Karpas-422 (cell line): Measurements from ENCODE around the gene RASGRP3. TPM values are rescaled to one million over a fixed set of nuclear protein-coding genes. Genes with fewer than 3 reads are reported as not detected.

Source experiments
- DNase-seq: peaks from one replicate; pipeline ENCODE4 v3.0.0-alpha.2; 2015
- H2AFZ ChIP-seq: fragments of 200-600 bp; sonication (generic); 2 replicates; pipeline ENCODE4 v1.6.1; 2014; ENCODE audit warnings: antibody characterized with exemption, low read length, mixed read lengths
- H3K27ac ChIP-seq: fragments of 200-600 bp; sonication (generic); 2 replicates; pipeline ENCODE4 v1.5.1; 2014; ENCODE audit warnings: mild to moderate bottlenecking, low read length, moderate library complexity
- H3K27me3 ChIP-seq: fragments of 200-600 bp; sonication (generic); 2 replicates; pipeline ENCODE4 v1.6.1; 2014; ENCODE audit warnings: low read length, mixed read lengths
- H3K36me3 ChIP-seq: fragments of 200-600 bp; sonication (generic); 2 replicates; pipeline ENCODE4 v1.6.1; 2014; ENCODE audit warnings: low read length, mixed read lengths; ENCODE audit not compliant: insufficient read depth
- H3K4me1 ChIP-seq: fragments of 200-600 bp; sonication (generic); 2 replicates; pipeline ENCODE4 v1.6.1; 2014; ENCODE audit warnings: mild to moderate bottlenecking, low read length, mixed read lengths
- H3K4me2 ChIP-seq: fragments of 200-600 bp; sonication (generic); 2 replicates; pipeline ENCODE4 v1.6.1; 2014; ENCODE audit warnings: low read length, low read depth, mild to moderate bottlenecking; ENCODE audit not compliant: poor library complexity, severe bottlenecking
- H3K4me3 ChIP-seq: fragments of 200-600 bp; sonication (generic); 2 replicates; pipeline ENCODE4 v1.5.1; 2014; ENCODE audit warnings: mild to moderate bottlenecking, antibody characterized with exemption, low read length, mixed read lengths
- H3K79me2 ChIP-seq: fragments of 200-600 bp; sonication (generic); 2 replicates; pipeline ENCODE4 v1.6.1; 2014; ENCODE audit warnings: mild to moderate bottlenecking, low read length, mixed read lengths
- H3K9ac ChIP-seq: fragments of 200-600 bp; sonication (generic); 2 replicates; pipeline ENCODE4 v1.6.0; 2014; ENCODE audit warnings: low read length
- H3K9me2 ChIP-seq: fragments of 200-600 bp; sonication (generic), shearing (Covaris generic); replicated peaks from 2 replicates; pipeline ENCODE4 v1.6.0; 2014; ENCODE audit warnings: mild to moderate bottlenecking, low read length, moderate library complexity; ENCODE audit not compliant: insufficient read depth
- H3K9me3 ChIP-seq: fragments of 300-700, 200-600 bp; sonication (generic); 2 replicates; pipeline ENCODE4 v1.6.1; 2014; ENCODE audit warnings: low read length, mixed read lengths
- H4K20me1 ChIP-seq: fragments of 200-600 bp; sonication (generic); 2 replicates; pipeline ENCODE4 v1.6.1; 2014; ENCODE audit warnings: mild to moderate bottlenecking, antibody characterized with exemption, low read length, low read depth; ENCODE audit not compliant: insufficient read depth
- total RNA-seq: library from RNA; depleted of rRNA; stranded (reverse); fragments of >200 nt; shearing (Covaris generic); gene quantifications from 2 replicates; pipeline ENCODE4 v1.2.3, GENCODE V29; 2014; ENCODE audit warnings: low replicate concordance

Gene RASGRP3
- total RNA-seq, 1 experiment from 2014 or later: 19.3 TPM

- Histone ChIP-seq H3K27ac (no peak overlapping the region), H2AFZ (no peak overlapping the region), H3K9me2 (no peaks in the 10 kb centered on the region), H3K9ac (no peak overlapping the region), H3K4me3 (no peak overlapping the region), H3K4me1 (peaks cover 13% of the 10 kb centered on the region), H3K79me2 (peaks cover 33% of the 10 kb centered on the region), H4K20me1 (no peaks in the 10 kb centered on the region), H3K27me3 (no peaks in the 10 kb centered on the region), H3K4me2 (no peak overlapping the region), H3K9me3 (no peaks in the 10 kb centered on the region), H3K36me3 (peaks cover 69% of the 10 kb centered on the region; the same call in 1 of the 2 replicates)
- DNase-seq: no peak
Measured at GRCh38 chr2:33588232-33588631, 111.8 kb downstream of the RASGRP3 start.

GRCh38 chr2:33589444-33589843 is 113.0 kb downstream of the RASGRP3 start:
- no peak for DNase-seq
- H3K9me3 ChIP-seq: no peaks in the 10 kb centered on the region
- H3K9me2 ChIP-seq: no peaks in the 10 kb centered on the region
- H3K4me1 ChIP-seq: peaks cover 20% of the 10 kb centered on the region
- peaks cover 39% of the 10 kb centered on the region for H3K79me2 ChIP-seq
- no peak overlapping the region for H3K4me3 ChIP-seq
- H3K4me2 ChIP-seq: no peak overlapping the region
- H3K9ac ChIP-seq: no peak overlapping the region
- H3K27me3 ChIP-seq: no peaks in the 10 kb centered on the region
- no peak overlapping the region for H2AFZ ChIP-seq
- H3K27ac ChIP-seq: no peak overlapping the region
- no peaks in the 10 kb centered on the region for H4K20me1 ChIP-seq
- peaks cover 78% of the 10 kb centered on the region; the same call in 1 of the 2 replicates for H3K36me3 ChIP-seq

GRCh38 chr2:33595385-33595784 is 118.9 kb downstream of the RASGRP3 start:
- Histone ChIP-seq H3K9ac (no peak overlapping the region), H3K27me3 (no peaks in the 10 kb centered on the region), H3K9me2 (no peaks in the 10 kb centered on the region), H3K9me3 (no peaks in the 10 kb centered on the region), H3K4me1 (peaks cover 45% of the 10 kb centered on the region), H3K79me2 (peaks cover 71% of the 10 kb centered on the region), H3K36me3 (peaks cover 42% of the 10 kb centered on the region; the same call in 1 of the 2 replicates), H3K4me2 (no peak overlapping the region), H2AFZ (no peak overlapping the region), H4K20me1 (no peaks in the 10 kb centered on the region; the same call in 1 of the 2 replicates), H3K4me3 (no peak overlapping the region), H3K27ac (no peak overlapping the region)
- no peak for DNase-seq

GRCh38 chr2:33597026-33597425 is 120.6 kb downstream of the RASGRP3 start:
- Histone ChIP-seq H2AFZ (no peak overlapping the region), H3K4me2 (peak overlapping the region; percentile 90), H3K9ac (peak overlapping the region; percentile 80), H4K20me1 (no peaks in the 10 kb centered on the region; the same call in 1 of the 2 replicates), H3K9me2 (no peaks in the 10 kb centered on the region), H3K79me2 (peaks cover 60% of the 10 kb centered on the region), H3K4me1 (peaks cover 39% of the 10 kb centered on the region), H3K27me3 (no peaks in the 10 kb centered on the region), H3K36me3 (peaks cover 26% of the 10 kb centered on the region; the same call in 1 of the 2 replicates), H3K27ac (no peak overlapping the region), H3K4me3 (peak overlapping the region; percentile 78), H3K9me3 (no peaks in the 10 kb centered on the region)
- no peak for DNase-seq

GRCh38 chr2:33598561-33599174 is 122.2 kb downstream of the RASGRP3 start:
- no peak overlapping the region; the same call in 1 of the 2 replicates for H2AFZ ChIP-seq
- no peaks in the 10 kb centered on the region for H3K27me3 ChIP-seq
- no peaks in the 10 kb centered on the region for H3K9me2 ChIP-seq
- H3K4me3 ChIP-seq: peak overlapping the region; percentile 78
- H4K20me1 ChIP-seq: no peaks in the 10 kb centered on the region; the same call in 1 of the 2 replicates
- H3K27ac ChIP-seq: peak overlapping the region; percentile 67
- H3K4me2 ChIP-seq: peak overlapping the region; percentile 90
- peaks cover 50% of the 10 kb centered on the region for H3K79me2 ChIP-seq
- H3K36me3 ChIP-seq: peaks cover 13% of the 10 kb centered on the region; the same call in 1 of the 2 replicates
- H3K9ac ChIP-seq: peak overlapping the region; percentile 80
- DNase-seq: peak; percentile 80
- H3K4me1 ChIP-seq: peaks cover 36% of the 10 kb centered on the region
- H3K9me3 ChIP-seq: no peaks in the 10 kb centered on the region

DNA sequence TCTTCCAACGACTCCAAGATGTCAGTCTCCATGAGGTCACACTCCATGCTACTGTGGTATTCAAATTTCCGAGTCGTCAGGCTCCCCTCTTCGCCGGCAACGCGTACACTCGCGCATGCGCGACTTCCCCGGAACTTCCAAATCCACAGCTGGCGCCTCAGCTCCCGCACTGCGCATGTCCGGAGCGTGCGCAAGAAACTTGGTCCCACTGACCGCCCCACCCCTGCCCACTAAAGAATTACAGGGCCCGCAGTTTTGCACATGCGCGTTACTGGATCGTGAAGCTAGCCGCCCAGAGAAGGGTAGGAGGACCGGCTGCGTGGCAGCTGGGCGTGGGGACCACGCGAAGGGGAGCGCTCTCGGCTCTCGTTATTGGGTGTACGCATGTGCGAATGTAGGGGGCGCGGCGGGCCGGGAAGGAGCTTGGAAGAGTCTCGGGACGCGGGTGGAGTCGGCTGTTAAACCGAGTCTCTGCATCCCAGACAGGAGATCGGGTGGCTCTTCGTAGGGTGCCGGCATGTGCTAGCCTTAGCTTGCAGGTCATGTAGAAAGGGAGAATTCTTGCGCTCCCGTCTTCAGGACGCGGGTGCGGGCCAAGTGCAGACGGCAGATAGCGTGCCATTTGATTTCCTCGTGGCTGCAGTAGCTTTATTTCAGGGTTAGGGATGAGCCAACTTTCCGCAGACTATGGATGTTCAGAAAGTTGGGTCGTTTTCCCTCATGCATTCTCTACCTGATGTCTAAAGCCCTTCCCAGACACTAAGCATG is 122.9 kb downstream of the RASGRP3 start, which contains the start of gene FAM98A:
Gene FAM98A, minus strand, starts transcription at position 125 of the 768 bp plus-strand sequence. Its CDS starts 78 bp downstream, at position 47.
- peak within 1 kb of the TSS; percentile 90 for H3K4me2 ChIP-seq
- H3K79me2 ChIP-seq: peaks cover 44% of the 10 kb centered on the region
- H2AFZ ChIP-seq: peak within 1 kb of the TSS; percentile 72
- H3K27me3 ChIP-seq: no peaks in the 10 kb centered on the region
- H3K9ac ChIP-seq: peak within 1 kb of the TSS; percentile 80
- H4K20me1 ChIP-seq: no peaks in the 10 kb centered on the region; the same call in 1 of the 2 replicates
- peaks cover 8% of the 10 kb centered on the region; the same call in 1 of the 2 replicates for H3K36me3 ChIP-seq
- no peaks in the 10 kb centered on the region for H3K9me2 ChIP-seq
- DNase-seq: peak; percentile 100
- peak within 1 kb of the TSS; percentile 67 for H3K27ac ChIP-seq
- no peaks in the 10 kb centered on the region for H3K9me3 ChIP-seq
- H3K4me3 ChIP-seq: peak within 1 kb of the TSS; percentile 78
- peaks cover 30% of the 10 kb centered on the region for H3K4me1 ChIP-seq

- Histone ChIP-seq H3K9ac (peak overlapping the region; percentile 78), H3K4me2 (peak overlapping the region; percentile 90), H2AFZ (peak overlapping the region; percentile 72), H4K20me1 (no peaks in the 10 kb centered on the region; the same call in 1 of the 2 replicates), H3K4me1 (peaks cover 28% of the 10 kb centered on the region), H3K27me3 (no peaks in the 10 kb centered on the region), H3K9me2 (no peaks in the 10 kb centered on the region), H3K36me3 (peaks cover 5% of the 10 kb centered on the region; the same call in 1 of the 2 replicates), H3K79me2 (peaks cover 41% of the 10 kb centered on the region), H3K9me3 (no peaks in the 10 kb centered on the region), H3K4me3 (peak overlapping the region; percentile 78), H3K27ac (no peak overlapping the region)
- no peak for DNase-seq
Measured at GRCh38 chr2:33599943-33600192, 123.4 kb downstream of the RASGRP3 start.

DNA sequence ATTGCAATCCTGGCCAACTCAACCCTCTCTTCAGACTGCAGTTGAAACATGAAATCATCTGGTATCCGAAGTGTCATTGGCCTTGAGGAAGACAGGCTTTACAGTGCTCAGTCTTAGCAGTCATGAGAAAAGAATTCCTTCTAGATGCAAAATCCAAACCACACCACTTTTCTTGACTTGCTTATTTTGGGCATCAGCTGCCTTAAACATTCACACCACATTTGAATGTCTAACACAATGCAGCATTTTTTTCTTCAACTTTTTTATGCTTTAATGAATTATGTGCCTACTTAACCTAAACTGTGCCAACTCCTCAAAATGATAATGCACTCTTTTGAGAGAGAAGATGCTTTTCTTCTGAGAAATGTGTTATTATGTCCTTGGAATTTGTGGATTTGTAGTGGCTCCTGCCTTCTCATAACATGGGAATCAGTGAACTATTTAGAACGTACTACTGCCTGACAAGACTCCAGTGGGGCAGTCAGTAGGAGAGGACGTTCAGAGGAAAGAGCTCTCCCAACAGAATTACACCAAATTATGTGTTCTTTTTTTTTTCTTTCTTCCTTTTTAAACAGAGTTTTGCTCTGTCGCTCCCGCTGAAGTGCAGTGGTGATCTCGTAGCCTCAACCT is 125.9 kb downstream of the RASGRP3 start:
- peaks cover 14% of the 10 kb centered on the region for H3K4me1 ChIP-seq
- H2AFZ ChIP-seq: no peak overlapping the region
- no peak overlapping the region for H3K4me3 ChIP-seq
- no peak overlapping the region for H3K9ac ChIP-seq
- H3K4me2 ChIP-seq: no peak overlapping the region
- DNase-seq: no peak
- no peaks in the 10 kb centered on the region; the same call in 1 of the 2 replicates for H4K20me1 ChIP-seq
- peaks cover 17% of the 10 kb centered on the region for H3K79me2 ChIP-seq
- no peaks in the 10 kb centered on the region for H3K27me3 ChIP-seq
- no peaks in the 10 kb centered on the region for H3K9me2 ChIP-seq
- no peaks in the 10 kb centered on the region for H3K36me3 ChIP-seq
- no peak overlapping the region for H3K27ac ChIP-seq
- no peaks in the 10 kb centered on the region for H3K9me3 ChIP-seq
